H1 (cell line): Measurements from ENCODE around the gene SULT6B1. TPM values are rescaled to one million over a fixed set of nuclear protein-coding genes. Genes with fewer than 3 reads are reported as not detected.
A peak's percentile ranks its signal among the peaks of the same experiment; 100 is the strongest.

Experiments used
- CTCF ChIA-PET: fragments of 300-600 bp; sonication (Branson Sonifier 250); formaldehyde crosslinking; loops from one replicate; lab custom pipeline; 2021; ENCODE audit not compliant: partially characterized antibody; lab: Charles Lee
- POLR2A ChIA-PET: fragments of 300-600 bp; sonication (Branson Sonifier 250); formaldehyde crosslinking; loops from one replicate; lab custom pipeline; 2021; ENCODE audit warnings: inconsistent platforms; ENCODE audit not compliant: partially characterized antibody; lab: Charles Lee
- DNase-seq, 2 experiments: peaks; one replicate each; pipeline versions ENCODE4 v3.0.0 to v3.0.0-alpha.2; 2010 to 2022; ENCODE audit warnings: low spot score in 2 of 2, low read depth in 1 of 2, mixed read lengths in 1 of 2
- FAIRE-seq: peaks from 2 replicates; lab custom pipeline; 2011; peaks lifted over from hg19 to GRCh38; lab: Jason Lieb, UNC
- H2AFZ ChIP-seq: 2 replicates; pipeline ENCODE4 v1.8.1; 2012; ENCODE audit warnings: low read length, inconsistent platforms
- H2AK5ac ChIP-seq: 2 replicates; pipeline ENCODE4 v1.6.1; 2013; ENCODE audit warnings: low read depth, low read length
- H2BK120ac ChIP-seq: replicated peaks from 2 replicates; pipeline ENCODE3; 2013; ENCODE audit warnings: low read depth, low read length, inconsistent platforms
- H2BK12ac ChIP-seq: 2 replicates; pipeline ENCODE4 v1.6.1; 2013; ENCODE audit warnings: low read depth, low read length
- H2BK15ac ChIP-seq: 2 replicates; pipeline ENCODE4 v1.6.1; 2013; ENCODE audit warnings: low read length
- H2BK20ac ChIP-seq: 2 replicates; pipeline ENCODE4 v1.6.1; 2013; ENCODE audit warnings: low read length
- H2BK5ac ChIP-seq: 2 replicates; pipeline ENCODE4 v1.6.1; 2013; ENCODE audit warnings: low read depth, low read length
- H3K14ac ChIP-seq: 2 replicates; pipeline ENCODE4 v1.6.1; 2013; ENCODE audit warnings: inconsistent platforms; ENCODE audit not compliant: insufficient read length
- H3K18ac ChIP-seq: 2 replicates; pipeline ENCODE4 v1.6.1; 2013; ENCODE audit warnings: low read length; ENCODE audit errors: extremely low read depth
- H3K23ac ChIP-seq: 2 replicates; pipeline ENCODE4 v1.6.1; 2013; ENCODE audit warnings: inconsistent platforms; ENCODE audit not compliant: insufficient read length
- H3K23me2 ChIP-seq: 2 replicates; pipeline ENCODE4 v1.6.1; 2013; ENCODE audit warnings: low read depth, low read length
- H3K27ac ChIP-seq: 2 replicates; pipeline ENCODE4 v1.6.1; 2011; ENCODE audit warnings: low read depth, low read length, inconsistent platforms
- H3K27me3 ChIP-seq, 4 experiments: replicated peaks in 1 of 4; 1 replicate in 1 of 4; 2 replicates in 3 of 4; pipeline versions ENCODE4 v1.6.1 to v1.8.1; 2011 to 2013; ENCODE audit warnings: low read length in 3 of 4, mild to moderate bottlenecking in 3 of 4, inconsistent platforms in 2 of 4, mixed read lengths in 2 of 4, moderate library complexity in 1 of 4; ENCODE audit not compliant: control insufficient read depth in 3 of 4, insufficient read depth in 3 of 4; ENCODE audit errors: extremely low read depth in 1 of 4
- H3K36me3 ChIP-seq, 4 experiments: 2 replicates each; pipeline versions ENCODE4 v1.6.1 to v1.8.1; 2011 to 2013; ENCODE audit warnings: mild to moderate bottlenecking in 4 of 4, low read length in 3 of 4, moderate library complexity in 2 of 4, control low read depth in 1 of 4, inconsistent platforms in 1 of 4; ENCODE audit not compliant: insufficient read depth in 4 of 4, control insufficient read depth in 2 of 4
- H3K4ac ChIP-seq: replicated peaks from 2 replicates; pipeline ENCODE3; 2013; ENCODE audit warnings: low read length, low read depth, mixed read lengths, inconsistent platforms; ENCODE audit not compliant: insufficient read length
- H3K4me1 ChIP-seq, 4 experiments: replicated peaks in 1 of 4; 1 replicate in 1 of 4; 2 replicates in 3 of 4; pipeline versions ENCODE4 v1.6.1 to v1.8.1; 2011 to 2013; ENCODE audit warnings: low read length in 3 of 4, inconsistent platforms in 2 of 4, mixed read lengths in 1 of 4; ENCODE audit not compliant: insufficient read depth in 4 of 4, control insufficient read depth in 3 of 4
- H3K4me2 ChIP-seq, 2 experiments: 2 replicates each; pipeline versions ENCODE4 v1.6.1 to v1.8.1; 2011 to 2013; ENCODE audit warnings: low read depth in 2 of 2, low read length in 2 of 2, control low read depth in 1 of 2, inconsistent platforms in 1 of 2, mild to moderate bottlenecking in 1 of 2; ENCODE audit not compliant: insufficient read depth in 1 of 2
- H3K4me3 ChIP-seq, 4 experiments: fragments of 200-600, 300-600 bp in 1 of 4; sonication (generic), shearing (Covaris generic), sonication (Bioruptor Twin) in 1 of 4; 2 replicates each; pipeline versions ENCODE4 v1.5.1 to v1.8.1; 2011 to 2016; ENCODE audit warnings: low read length in 4 of 4, low read depth in 3 of 4, control low read depth in 2 of 4, inconsistent platforms in 2 of 4, mild to moderate bottlenecking in 2 of 4, mixed read lengths in 1 of 4, moderate library complexity in 1 of 4; ENCODE audit not compliant: insufficient read depth in 2 of 4; ENCODE audit errors: extremely low read depth in 1 of 4
- H3K56ac ChIP-seq: replicated peaks from 2 replicates; pipeline ENCODE3; 2013; ENCODE audit warnings: low read depth, mild to moderate bottlenecking, mixed read lengths, low read length, inconsistent platforms; ENCODE audit not compliant: insufficient read length
- H3K79me1 ChIP-seq: 2 replicates; pipeline ENCODE4 v1.6.1; 2013; ENCODE audit warnings: low read depth, low read length, control low read depth
- H3K79me2 ChIP-seq, 2 experiments: 2 replicates each; pipeline versions ENCODE4 v1.6.1 to v1.8.1; 2012 to 2013; ENCODE audit warnings: low read length in 2 of 2, mild to moderate bottlenecking in 2 of 2, inconsistent platforms in 1 of 2; ENCODE audit not compliant: insufficient read depth in 2 of 2, control insufficient read depth in 1 of 2
- H3K9ac ChIP-seq, 4 experiments: replicated peaks in 1 of 4; 1 replicate in 1 of 4; 2 replicates in 3 of 4; pipeline versions ENCODE4 v1.6.1 to v1.8.1; 2011 to 2013; ENCODE audit warnings: low read depth in 3 of 4, low read length in 3 of 4, control low read depth in 2 of 4, mild to moderate bottlenecking in 2 of 4, moderate library complexity in 2 of 4, inconsistent platforms in 1 of 4; ENCODE audit errors: extremely low read depth in 1 of 4
- H3K9me3 ChIP-seq, 2 experiments: 2 replicates each; pipeline versions ENCODE4 v1.6.1 to v1.8.1; 2012 to 2013; ENCODE audit warnings: mild to moderate bottlenecking in 2 of 2, moderate library complexity in 2 of 2, control low read depth in 1 of 2, inconsistent platforms in 1 of 2, low read depth in 1 of 2, low read length in 1 of 2, mixed read lengths in 1 of 2; ENCODE audit not compliant: insufficient read depth in 2 of 2
- H4K20me1 ChIP-seq, 2 experiments: replicated peaks in 1 of 2; 2 replicates each; pipeline versions ENCODE3 to v1.8.1; 2011 to 2013; ENCODE audit warnings: inconsistent platforms in 2 of 2, low read length in 2 of 2, mild to moderate bottlenecking in 1 of 2; ENCODE audit not compliant: insufficient read depth in 2 of 2, control insufficient read depth in 1 of 2
- H4K5ac ChIP-seq: 2 replicates; pipeline ENCODE4 v1.6.1; 2013; ENCODE audit warnings: low read length, low read depth, mixed read lengths, inconsistent platforms; ENCODE audit not compliant: insufficient read length
- H4K8ac ChIP-seq: 2 replicates; pipeline ENCODE4 v1.8.0; 2013; ENCODE audit warnings: mild to moderate bottlenecking, moderate library complexity, low read length, inconsistent platforms; ENCODE audit not compliant: insufficient read depth; ENCODE audit errors: extremely low read depth
- H4K91ac ChIP-seq: replicated peaks from 2 replicates; pipeline ENCODE3; 2013; ENCODE audit warnings: low read length, mixed read lengths, inconsistent platforms; ENCODE audit not compliant: insufficient read length
- CTBP2 ChIP-seq: IDR thresholded peaks from 2 replicates; pipeline ENCODE4 v1.7.0; 2011; ENCODE audit warnings: borderline replicate concordance, mild to moderate bottlenecking, moderate library complexity, mixed read lengths, low read length; ENCODE audit not compliant: insufficient read depth, insufficient read length
- KDM1A ChIP-seq: fragments of 200-600, 300-600 bp; sonication (generic); IDR thresholded peaks from 2 replicates; pipeline ENCODE4 v1.7.1; 2016; ENCODE audit warnings: mild to moderate bottlenecking, low read length, borderline replicate concordance
- WGBS, 2 experiments: shearing (Covaris generic) in 1 of 2; methylation state at CpG; one replicate each; pipeline versions ENCODE4 v1.1.6 to v1.1.7; 2013 to 2015; ENCODE audit warnings: low lambda C conversion rate in 2 of 2, mixed read lengths in 2 of 2, inconsistent platforms in 1 of 2, low coverage in 1 of 2, missing lambda C conversion rate in 1 of 2; ENCODE audit not compliant: insufficient replicate concordance in 2 of 2, insufficient coverage in 1 of 2, insufficient read length in 1 of 2; ENCODE audit errors: extremely low coverage in 1 of 2, missing lambda C conversion rate in 1 of 2; 5-methylcytosine and 5-hydroxymethylcytosine counted together
- polyA plus RNA-seq, 7 experiments: library from polyadenylated mRNA; depleted of rRNA in 3 of 7; stranded (reverse) in 5 of 7; unstranded in 2 of 7; fragments of >200 nt in 5 of 7; fragments of 200-250 nt in 2 of 7; gene quantifications; 1 replicate in 5 of 7; 2 replicates in 1 of 7; 4 replicates in 1 of 7; pipeline versions ENCODE4 v1.2.1 to v1.2.3, GENCODE V29; 2011 to 2013; ENCODE audit warnings: missing spikeins in 2 of 7, mixed read lengths in 2 of 7
- total RNA-seq: library from RNA; stranded (reverse); fragmentation: NEBNext Ultra II Directional; extraction: Animal tissue kit (Norgen Biotek cat#: 25700); gene quantifications from 2 replicates; pipeline ENCODE4 v1.2.1, GENCODE V29; 2021

The SULT6B1 gene
- total and polyA plus RNA-seq, 2 of the 8 experiments (the other 6 are each of a cell fraction or from before 2014, with no cell fraction given), result not detected

- CTCF ChIA-PET, result interaction anchor here (1.5 to 1.8 kb wide), 2 partner anchors 13 to 24 kb away, joined by 3 to 5 read pairs; no protein-coding TSS in a partner anchor
These were observed 15.2 kb upstream of the SULT6B1 start for GRCh38 chr2:37203708-37204107.

More at GRCh38 chr2:37203708-37204107, 15.2 kb upstream of the SULT6B1 start:
- Histone ChIP-seq H2BK120ac (no peak overlapping the region), H3K79me2 (peaks cover 0 to 43% of the 10 kb centered on the region in 2 experiments; a peak in 2 of 4 replicates), H4K8ac (no peak overlapping the region), H2AFZ (no peak overlapping the region), H3K4me2 (no peak overlapping the region), H3K23me2 (no peaks in the 10 kb centered on the region), H4K20me1 (peaks cover 0 to 2% of the 10 kb centered on the region in 2 experiments), H3K18ac (no peak overlapping the region), H3K4ac (no peak overlapping the region), H2BK5ac (no peak overlapping the region), H3K4me3 (no peak overlapping the region), H3K27me3 (no peaks in the 10 kb centered on the region), H3K9ac (no peak overlapping the region), H4K5ac (peak overlapping the region; percentile 70), H3K4me1 (peaks cover 0 to 13% (median 3%) of the 10 kb centered on the region in 4 experiments; a peak in 4 of 7 replicates)
- TF ChIP-seq CTBP2 (no peak), KDM1A (peak; percentile 90)
- TF ChIP-seq, all 59 proteins: peak for 1
- H2BK15ac ChIP-seq, result no peak overlapping the region
- H3K23ac ChIP-seq, result no peak overlapping the region
- no peaks in the 10 kb centered on the region for H3K79me1 ChIP-seq
- peaks cover 4 to 74% (median 41%) of the 10 kb centered on the region in 4 experiments; a peak in 6 of 8 replicates for H3K36me3 ChIP-seq
- DNase-seq, result no peak
- H2AK5ac ChIP-seq, result no peak overlapping the region
- H3K27ac ChIP-seq, result no peak overlapping the region
- POLR2A ChIA-PET, result interaction anchor here (1.5 to 2.0 kb wide), 4 partner anchors 9 to 20 kb away, joined by 4 to 26 read pairs (median 6); no protein-coding TSS in a partner anchor
- H3K14ac ChIP-seq, result no peak overlapping the region
- peaks cover 9 to 11% of the 10 kb centered on the region in 2 experiments for H3K9me3 ChIP-seq
- H2BK20ac ChIP-seq, result no peak overlapping the region
- WGBS, 2 experiments, result 94% methylated on average over 2 of the region's 2 CpGs; no CpG with 5 or more reads in 1 of the 2 experiments
- FAIRE-seq, result no peak
- no peak overlapping the region for H2BK12ac ChIP-seq
- H4K91ac ChIP-seq, result no peak overlapping the region
- H3K56ac ChIP-seq, result no peak overlapping the region
